Astrocyte (in vitro differentiated cells and primary cell): Measurements from ENCODE around the gene CLDN1.

Experiments used
- EZH2 ChIP-seq: IDR thresholded peaks from 2 replicates; pipeline ENCODE4 v1.6.1; 2012; ENCODE audit warnings: mild to moderate bottlenecking, low read length, inconsistent platforms; ENCODE audit not compliant: insufficient read depth
- TF ChIP-seq, protein P1 (sequence below): IDR thresholded peaks from 2 replicates; pipeline ENCODE4 v1.5.1; 2011; ENCODE audit warnings: low read depth, mild to moderate bottlenecking, inconsistent platforms, low read length, moderate library complexity; ENCODE audit not compliant: insufficient read depth

DNA sequence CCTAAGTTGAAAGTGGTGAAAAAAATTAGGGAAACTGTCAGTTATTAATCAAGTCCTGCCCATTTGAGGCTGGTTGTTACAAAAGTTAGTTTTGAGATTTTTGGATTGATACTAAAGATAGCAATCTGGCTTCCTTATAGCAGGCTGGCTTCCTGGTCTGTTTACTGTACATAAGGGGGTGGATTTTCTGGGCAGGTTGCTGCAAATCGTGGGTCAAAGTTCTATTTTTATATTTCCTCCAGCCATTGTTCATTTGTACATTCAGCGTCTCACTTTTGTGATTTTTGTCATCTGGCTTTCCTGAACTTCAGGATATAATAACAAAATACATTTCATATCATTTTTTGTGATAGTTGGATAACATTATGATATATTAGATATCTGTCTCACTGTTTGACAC is 49.5 kb downstream of the CLDN1 start:
- TF ChIP-seq, protein P1, sequence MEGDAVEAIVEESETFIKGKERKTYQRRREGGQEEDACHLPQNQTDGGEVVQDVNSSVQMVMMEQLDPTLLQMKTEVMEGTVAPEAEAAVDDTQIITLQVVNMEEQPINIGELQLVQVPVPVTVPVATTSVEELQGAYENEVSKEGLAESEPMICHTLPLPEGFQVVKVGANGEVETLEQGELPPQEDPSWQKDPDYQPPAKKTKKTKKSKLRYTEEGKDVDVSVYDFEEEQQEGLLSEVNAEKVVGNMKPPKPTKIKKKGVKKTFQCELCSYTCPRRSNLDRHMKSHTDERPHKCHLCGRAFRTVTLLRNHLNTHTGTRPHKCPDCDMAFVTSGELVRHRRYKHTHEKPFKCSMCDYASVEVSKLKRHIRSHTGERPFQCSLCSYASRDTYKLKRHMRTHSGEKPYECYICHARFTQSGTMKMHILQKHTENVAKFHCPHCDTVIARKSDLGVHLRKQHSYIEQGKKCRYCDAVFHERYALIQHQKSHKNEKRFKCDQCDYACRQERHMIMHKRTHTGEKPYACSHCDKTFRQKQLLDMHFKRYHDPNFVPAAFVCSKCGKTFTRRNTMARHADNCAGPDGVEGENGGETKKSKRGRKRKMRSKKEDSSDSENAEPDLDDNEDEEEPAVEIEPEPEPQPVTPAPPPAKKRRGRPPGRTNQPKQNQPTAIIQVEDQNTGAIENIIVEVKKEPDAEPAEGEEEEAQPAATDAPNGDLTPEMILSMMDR: no peak
- no peak for TF ChIP-seq EZH2
